Keratinocyte (primary cell): ENCODE data around the gene RABL6. TPM values are rescaled to one million over a fixed set of nuclear protein-coding genes. Genes with fewer than 3 reads are reported as not detected.

Experiments used
- DNase-seq: peaks from one replicate; pipeline ENCODE4 v3.0.0-alpha.2; 2011; ENCODE audit warnings: low read depth, missing footprints, low spot score
- FAIRE-seq: peaks from 2 replicates; lab custom pipeline; 2011; peaks lifted over from hg19 to GRCh38; lab: Jason Lieb, UNC
- H2AFZ ChIP-seq: 2 replicates; pipeline ENCODE4 v1.6.0; 2012; ENCODE audit warnings: low read length, control low read depth, inconsistent platforms; ENCODE audit not compliant: control insufficient read depth
- H3K27ac ChIP-seq: 2 replicates; pipeline ENCODE4 v1.5.1; 2011; ENCODE audit warnings: low read length; ENCODE audit not compliant: control insufficient read depth, insufficient read depth
- H3K27me3 ChIP-seq: 3 replicates; pipeline ENCODE4 v1.6.0; 2011; ENCODE audit warnings: low read length; ENCODE audit not compliant: control insufficient read depth, insufficient read depth; ENCODE audit errors: extremely low read depth
- H3K36me3 ChIP-seq, 2 experiments: 2 replicates in 1 of 2; 3 replicates in 1 of 2; pipeline ENCODE4 v1.5.1; 2011; ENCODE audit warnings: low read length in 2 of 2, mild to moderate bottlenecking in 1 of 2; ENCODE audit not compliant: control insufficient read depth in 2 of 2, insufficient read depth in 2 of 2; ENCODE audit errors: extremely low read depth in 1 of 2
- H3K4me1 ChIP-seq: 3 replicates; pipeline ENCODE4 v1.5.1; 2011; ENCODE audit warnings: low read length; ENCODE audit not compliant: control insufficient read depth, insufficient read depth; ENCODE audit errors: extremely low read depth
- H3K4me2 ChIP-seq: 3 replicates; pipeline ENCODE4 v1.6.0; 2011; ENCODE audit warnings: low read depth, low read length; ENCODE audit not compliant: control insufficient read depth, insufficient read depth; ENCODE audit errors: extremely low read depth
- H3K4me3 ChIP-seq, 3 experiments: fragments of 200-600 bp in 1 of 3; sonication (generic) in 1 of 3; 2 replicates in 2 of 3; 3 replicates in 1 of 3; pipeline ENCODE4 v1.5.1; 2011 to 2016; ENCODE audit warnings: low read length in 3 of 3, mild to moderate bottlenecking in 3 of 3, control low read depth in 2 of 3, inconsistent platforms in 1 of 3, low read depth in 1 of 3, mixed read lengths in 1 of 3, mixed run types in 1 of 3, moderate library complexity in 1 of 3; ENCODE audit not compliant: control insufficient read depth in 2 of 3, insufficient read depth in 2 of 3; ENCODE audit errors: extremely low read depth in 1 of 3
- H3K79me2 ChIP-seq: 2 replicates; pipeline ENCODE4 v1.6.0; 2012; ENCODE audit warnings: low read length; ENCODE audit not compliant: control insufficient read depth, insufficient read depth
- H3K9ac ChIP-seq: 3 replicates; pipeline ENCODE4 v1.6.0; 2011; ENCODE audit warnings: low read length; ENCODE audit not compliant: control insufficient read depth, insufficient read depth; ENCODE audit errors: extremely low read depth
- H3K9me1 ChIP-seq: 3 replicates; pipeline ENCODE4 v1.6.0; 2011; ENCODE audit warnings: low read length; ENCODE audit not compliant: control insufficient read depth, insufficient read depth; ENCODE audit errors: extremely low read depth
- H3K9me3 ChIP-seq: 2 replicates; pipeline ENCODE4 v1.5.1; 2012; ENCODE audit warnings: low read depth, low read length; ENCODE audit not compliant: control insufficient read depth
- H4K20me1 ChIP-seq: 3 replicates; pipeline ENCODE4 v1.6.0; 2011; ENCODE audit warnings: low read length; ENCODE audit not compliant: control insufficient read depth, insufficient read depth; ENCODE audit errors: extremely low read depth
- EZH2 ChIP-seq: IDR thresholded peaks from one replicate; pipeline ENCODE4 v1.6.1; 2012; ENCODE audit warnings: inconsistent platforms, mild to moderate bottlenecking, low read length, moderate library complexity
- dilution Hi-C: fragments of 300-500 bp; cut with MboI; formaldehyde crosslinking; loops from one replicate; pipeline ENCODE4 v1.7.0; 2020; ENCODE audit warnings: low sequenced_read_pairs; ENCODE audit not compliant: extremely low pct_ligation_motif_present
- polyA plus RNA-seq, 5 experiments: library from polyadenylated mRNA; depleted of rRNA in 3 of 5; stranded (reverse) in 3 of 5; stranded (forward) in 1 of 5; unstranded in 1 of 5; fragments of >200 nt; gene quantifications; 1 replicate in 1 of 5; 2 replicates in 3 of 5; 3 replicates in 1 of 5; pipeline versions ENCODE4 v1.2.1 to v1.2.3, GENCODE V29; 2011 to 2012; ENCODE audit warnings: missing spikeins in 2 of 5, low read depth in 1 of 5, low replicate concordance in 1 of 5
- TF ChIP-seq, protein P1 (sequence below), 3 experiments: IDR thresholded peaks in 1 of 3; conservative IDR thresholded peaks in 1 of 3; optimal IDR thresholded peaks in 1 of 3; 2 replicates in 2 of 3; 3 replicates in 1 of 3; pipeline versions ENCODE3 to v1.5.1; 2011; ENCODE audit warnings: low read length in 3 of 3, mild to moderate bottlenecking in 3 of 3, moderate library complexity in 2 of 3, control low read depth in 1 of 3, inconsistent platforms in 1 of 3; ENCODE audit not compliant: insufficient read depth in 2 of 3; ENCODE audit errors: extremely low read depth in 1 of 3

Gene RABL6
- polyA plus RNA-seq, 1 donor (not counting 4 experiments of a cell fraction or from before 2014, with no cell fraction given), result 46.3 TPM

DNA sequence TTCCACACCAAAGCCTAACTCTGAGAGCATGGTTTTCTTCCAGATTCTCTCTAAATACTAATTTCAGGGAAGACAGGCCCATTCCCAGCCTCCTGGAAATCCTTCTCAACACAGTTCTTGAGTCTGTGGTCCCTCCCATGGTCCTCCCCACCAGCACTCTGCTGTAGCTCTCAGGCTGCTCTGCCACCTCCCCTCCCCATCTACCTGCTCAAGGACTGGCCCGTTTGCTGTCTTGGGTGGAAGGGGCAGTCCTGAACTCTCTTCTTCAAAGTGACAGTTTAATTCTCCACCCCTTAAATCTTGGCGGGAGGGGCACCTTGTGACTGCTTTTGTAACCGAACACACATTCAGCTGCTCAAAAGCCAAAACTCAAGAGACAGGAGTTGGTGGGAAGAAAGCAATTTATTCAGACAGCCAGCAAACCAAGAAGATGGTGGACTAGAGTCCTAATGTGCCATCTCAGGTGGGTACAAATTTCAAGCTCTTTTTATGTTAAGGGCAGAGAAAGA, 35.8 kb upstream of the RABL6 start:
- H3K79me2 ChIP-seq, result no peaks in the 10 kb centered on the region
- dilution Hi-C loops, result no loop called here
- H3K9ac ChIP-seq, result no peak overlapping the region
- H3K9me1 ChIP-seq, result no peaks in the 10 kb centered on the region
- no peak overlapping the region for H2AFZ ChIP-seq
- H3K4me2 ChIP-seq, result no peak overlapping the region
- no peak for DNase-seq
- peaks cover 6% of the 10 kb centered on the region for H3K27me3 ChIP-seq
- no peak for FAIRE-seq
- H4K20me1 ChIP-seq, result no peaks in the 10 kb centered on the region
- peaks cover 5% of the 10 kb centered on the region for H3K9me3 ChIP-seq
- H3K4me1 ChIP-seq, result no peaks in the 10 kb centered on the region
- no peak for TF ChIP-seq EZH2
- TF ChIP-seq, protein P1, sequence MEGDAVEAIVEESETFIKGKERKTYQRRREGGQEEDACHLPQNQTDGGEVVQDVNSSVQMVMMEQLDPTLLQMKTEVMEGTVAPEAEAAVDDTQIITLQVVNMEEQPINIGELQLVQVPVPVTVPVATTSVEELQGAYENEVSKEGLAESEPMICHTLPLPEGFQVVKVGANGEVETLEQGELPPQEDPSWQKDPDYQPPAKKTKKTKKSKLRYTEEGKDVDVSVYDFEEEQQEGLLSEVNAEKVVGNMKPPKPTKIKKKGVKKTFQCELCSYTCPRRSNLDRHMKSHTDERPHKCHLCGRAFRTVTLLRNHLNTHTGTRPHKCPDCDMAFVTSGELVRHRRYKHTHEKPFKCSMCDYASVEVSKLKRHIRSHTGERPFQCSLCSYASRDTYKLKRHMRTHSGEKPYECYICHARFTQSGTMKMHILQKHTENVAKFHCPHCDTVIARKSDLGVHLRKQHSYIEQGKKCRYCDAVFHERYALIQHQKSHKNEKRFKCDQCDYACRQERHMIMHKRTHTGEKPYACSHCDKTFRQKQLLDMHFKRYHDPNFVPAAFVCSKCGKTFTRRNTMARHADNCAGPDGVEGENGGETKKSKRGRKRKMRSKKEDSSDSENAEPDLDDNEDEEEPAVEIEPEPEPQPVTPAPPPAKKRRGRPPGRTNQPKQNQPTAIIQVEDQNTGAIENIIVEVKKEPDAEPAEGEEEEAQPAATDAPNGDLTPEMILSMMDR (optimal IDR thresholded peaks at IDR 0.05 in 1 of 3, IDR thresholded peaks at IDR 0.05 in 1 of 3, conservative IDR thresholded peaks at IDR 0.05 in 1 of 3; ENCODE audit: extremely low read depth in 1 of 3, insufficient read depth in 2 of 3, low read length in 3 of 3), result no peak
- H3K27ac ChIP-seq, result no peak overlapping the region
- H3K36me3 ChIP-seq, result no peaks in the 10 kb centered on the region
- no peak overlapping the region for H3K4me3 ChIP-seq

DNA sequence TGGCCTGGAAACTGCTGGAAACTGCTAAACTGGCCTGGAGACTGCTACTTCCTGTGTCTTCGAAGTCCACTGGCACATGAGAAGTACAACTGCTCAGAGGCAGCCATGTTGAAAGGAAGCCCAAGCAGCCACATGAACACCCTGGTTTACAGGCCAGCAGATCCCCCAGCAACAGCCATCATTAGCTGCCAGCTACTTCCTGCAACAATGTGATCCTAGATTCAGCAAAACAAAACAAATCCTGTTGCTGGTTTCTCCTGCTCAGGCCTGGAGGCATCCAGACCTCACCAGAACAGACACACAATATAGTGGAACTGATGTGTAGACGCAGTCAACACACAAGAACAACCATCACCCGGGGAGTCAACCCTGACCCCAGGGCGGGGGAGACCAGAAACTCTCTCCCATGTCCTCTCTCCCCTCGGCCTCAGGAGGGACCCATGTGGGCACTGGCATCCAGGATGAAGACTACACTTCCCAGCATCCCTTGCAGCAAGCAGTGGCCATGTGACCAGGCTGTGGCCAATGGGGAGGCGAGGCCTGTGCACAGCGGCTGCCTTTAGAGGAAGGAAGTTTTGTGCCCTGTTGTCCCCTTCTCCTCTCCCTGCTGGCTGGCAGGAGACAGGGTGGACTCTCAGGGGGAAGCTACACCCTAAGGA, 34.2 kb upstream of the RABL6 start:
- no peak overlapping the region for H3K4me2 ChIP-seq
- H3K79me2 ChIP-seq, result no peaks in the 10 kb centered on the region
- H3K27ac ChIP-seq, result no peak overlapping the region
- dilution Hi-C loops, result no loop called here
- no peaks in the 10 kb centered on the region for H3K36me3 ChIP-seq
- H3K4me3 ChIP-seq, result no peak overlapping the region
- H2AFZ ChIP-seq, result no peak overlapping the region
- H3K4me1 ChIP-seq, result no peaks in the 10 kb centered on the region
- no peaks in the 10 kb centered on the region for H4K20me1 ChIP-seq
- no peak overlapping the region for H3K9ac ChIP-seq
- DNase-seq (no peak), FAIRE-seq (no peak)
- H3K9me1 ChIP-seq, result no peaks in the 10 kb centered on the region
- TF ChIP-seq, protein P1 (optimal IDR thresholded peaks at IDR 0.05 in 1 of 3, IDR thresholded peaks at IDR 0.05 in 1 of 3, conservative IDR thresholded peaks at IDR 0.05 in 1 of 3; ENCODE audit: extremely low read depth in 1 of 3, insufficient read depth in 2 of 3, low read length in 3 of 3), result no peak
- TF ChIP-seq EZH2, result no peak
- peaks cover 5% of the 10 kb centered on the region for H3K9me3 ChIP-seq
- H3K27me3 ChIP-seq, result peaks cover 15% of the 10 kb centered on the region
